Spleen (tissue), 7 donors: ENCODE data around the gene DIAPH1.

Experiments
- CTCF ChIP-seq, 11 experiments: fragments of 200-600 bp in 7 of 11; fragments of 450-650 bp in 4 of 11; sonication (generic) in 4 of 11; IDR thresholded peaks in 8 of 11; conservative IDR thresholded peaks in 3 of 11; 1 replicate in 7 of 11; 2 replicates in 4 of 11; pipeline versions ENCODE4 v1.4.0 to v1.8.0; 2016 to 2021; ENCODE audit warnings: antibody characterized with exemption in 11 of 11, inconsistent platforms in 4 of 11, mild to moderate bottlenecking in 1 of 11
- POLR2A ChIP-seq, 3 donors: fragments of 450-650 bp; IDR thresholded peaks; one replicate each; pipeline ENCODE4 v1.5.1; 2017; ENCODE audit warnings: antibody characterized with exemption in 3 of 3, mild to moderate bottlenecking in 1 of 3
- POLR2AphosphoS5 ChIP-seq, 3 donors: sonication (generic); formaldehyde crosslinking; IDR thresholded peaks; one replicate each; pipeline ENCODE4 v1.5.1; 2017; ENCODE audit warnings: antibody characterized with exemption in 3 of 3
- donor health status: DM: no; HTN: no; CAD: no; lungs with moderate emphysema.
- donor health status: DM: no; HTN: no; CAD: no.
- donor health status: DM: no; HTN: no; CAD: no.

GRCh38 chr5:141565826-141566570, 52.8 kb downstream of the DIAPH1 start:
- TF ChIP-seq CTCF (IDR thresholded peaks at IDR 0.05 in 8 of 11, conservative IDR thresholded peaks at IDR 0.05 in 3 of 11), result no peak
- no peak for TF ChIP-seq POLR2A (IDR thresholded peaks at IDR 0.05)
- no peak for TF ChIP-seq POLR2AphosphoS5 (IDR thresholded peaks at IDR 0.05)
